GM12878 (cell line): ENCODE data around the gene KLRG1. TPM values are rescaled to one million over a fixed set of nuclear protein-coding genes. Genes with fewer than 3 reads are reported as not detected.

Experiments
- ATAC-seq: fragments of 200-7000 bp; cut with Tn5 transposase; 3 replicates; pipeline ENCODE4 v1.9.1; 2020; ENCODE audit warnings: mild to moderate bottlenecking, moderate library complexity
- BruUV-seq: library from RNA; stranded (reverse); fragments of 400-500 nt; replicated peaks from 2 replicates; lab custom pipeline; 2021; lab: Mats Ljungman, UMichigan
- CTCF ChIA-PET: fragments of 300-600 bp; sonication (Branson Sonifier 250); formaldehyde crosslinking; extraction: SDS; loops from one replicate; lab custom pipeline; 2021; ENCODE audit warnings: inconsistent platforms; lab: Yijun Ruan, JAX
- POLR2A ChIA-PET: fragments of 350-600 bp; formaldehyde crosslinking; extraction: SDS; loops from one replicate; lab custom pipeline; 2021; ENCODE audit warnings: inconsistent platforms; lab: Charles Lee
- RAD21 ChIA-PET: fragments of 300-600 bp; sonication (Branson Sonifier 250); formaldehyde crosslinking; loops from one replicate; lab custom pipeline; 2023; ENCODE audit warnings: antibody characterized with exemption; ENCODE audit not compliant: unreplicated experiment; lab: Charles Lee
- SMC1A ChIA-PET: fragments of 300-600 bp; sonication (Branson Sonifier 250); formaldehyde crosslinking; loops from one replicate; lab custom pipeline; 2023; ENCODE audit not compliant: unreplicated experiment, uncharacterized antibody; lab: Charles Lee
- DNase-seq: peaks from one replicate; pipeline ENCODE4 v3.0.0-alpha.2; 2011; ENCODE audit warnings: low read depth, low spot score
- FAIRE-seq: peaks from 3 replicates; lab custom pipeline; 2011; peaks lifted over from hg19 to GRCh38; lab: Jason Lieb, UNC
- H2AFZ ChIP-seq: 2 replicates; pipeline ENCODE4 v1.6.0; 2011; ENCODE audit warnings: low read depth, low read length, control low read depth; ENCODE audit not compliant: control insufficient read depth
- H3K27ac ChIP-seq: 2 replicates; pipeline ENCODE4 v1.5.1; 2011; ENCODE audit warnings: control low read depth; ENCODE audit not compliant: control insufficient read depth, insufficient read depth
- H3K27me3 ChIP-seq, 2 experiments: replicated peaks in 1 of 2; 2 replicates each; pipeline versions ENCODE4 v1.6.0 to v1.6.1; 2011; ENCODE audit warnings: low read length in 1 of 2; ENCODE audit not compliant: control insufficient read depth in 2 of 2, insufficient read depth in 2 of 2
- H3K36me3 ChIP-seq, 2 experiments: 2 replicates each; pipeline ENCODE4 v1.5.1; 2011; ENCODE audit warnings: low read length in 1 of 2; ENCODE audit not compliant: control insufficient read depth in 2 of 2, insufficient read depth in 2 of 2
- H3K4me1 ChIP-seq: 2 replicates; pipeline ENCODE4 v1.6.1; 2011; ENCODE audit warnings: mild to moderate bottlenecking, low read length, moderate library complexity, mixed read lengths; ENCODE audit not compliant: control insufficient read depth, insufficient read depth
- H3K4me2 ChIP-seq: 2 replicates; pipeline ENCODE4 v1.6.0; 2011; ENCODE audit warnings: control low read depth; ENCODE audit not compliant: control insufficient read depth, insufficient read depth
- H3K4me3 ChIP-seq: fragments of 200-600 bp; sonication (generic); 2 replicates; pipeline ENCODE4 v1.5.1; 2016
- H3K79me2 ChIP-seq: 2 replicates; pipeline ENCODE4 v1.6.0; 2011; ENCODE audit warnings: low read length; ENCODE audit not compliant: control insufficient read depth, insufficient read depth
- H3K9ac ChIP-seq: 2 replicates; pipeline ENCODE4 v1.8.0; 2011; ENCODE audit warnings: low read length, control low read depth, mixed read lengths; ENCODE audit not compliant: control insufficient read depth, insufficient read depth
- H3K9me3 ChIP-seq: replicated peaks from 3 replicates; pipeline ENCODE4 v1.5.1; 2011; ENCODE audit warnings: mild to moderate bottlenecking, low read length; ENCODE audit not compliant: control insufficient read depth, insufficient read depth
- H4K20me1 ChIP-seq: 2 replicates; pipeline ENCODE4 v1.6.0; 2011; ENCODE audit not compliant: control insufficient read depth, insufficient read depth
- GATAD2B ChIP-seq: fragments of 450-650 bp; conservative IDR thresholded peaks from 2 replicates; pipeline ENCODE4 v1.6.1; 2017; ENCODE audit warnings: low read depth, mild to moderate bottlenecking, moderate library complexity
- HDGF ChIP-seq: fragments of 450-650 bp; IDR thresholded peaks from 2 replicates; pipeline ENCODE4 v1.6.1; 2016; ENCODE audit warnings: antibody characterized with exemption
- NFIC ChIP-seq: IDR thresholded peaks from 2 replicates; pipeline ENCODE4 v1.6.1; 2012; ENCODE audit warnings: low read depth, mild to moderate bottlenecking, inconsistent platforms, low read length, moderate library complexity
- NR2C1 ChIP-seq: fragments of 450-650 bp; IDR thresholded peaks from 2 replicates; pipeline ENCODE4 v1.6.1; 2017; ENCODE audit warnings: antibody characterized with exemption, mild to moderate bottlenecking, moderate library complexity
- POLR2AphosphoS2 ChIP-seq: IDR thresholded peaks from 2 replicates; pipeline ENCODE4 v1.6.1; 2011; ENCODE audit warnings: low read depth, mild to moderate bottlenecking, low read length, improper control_type of control experiment, moderate library complexity
- RAD21 ChIP-seq: IDR thresholded peaks from 2 replicates; pipeline ENCODE4 v1.6.1; 2011; ENCODE audit warnings: mild to moderate bottlenecking, low read depth, low read length, moderate library complexity; ENCODE audit not compliant: insufficient read depth
- RBBP5 ChIP-seq: fragments of 200-600 bp; sonication (generic); conservative IDR thresholded peaks from 2 replicates; pipeline ENCODE4 v1.6.1; 2016
- RFX5 ChIP-seq: IDR thresholded peaks from 2 replicates; pipeline ENCODE4 v1.6.1; 2011; ENCODE audit warnings: low read depth, low read length, improper control_type of control experiment
- SREBF1 ChIP-seq: IDR thresholded peaks from 2 replicates; pipeline ENCODE4 v1.6.1; 2012; ENCODE audit warnings: mild to moderate bottlenecking, low read length
- SRF ChIP-seq, 2 experiments: IDR thresholded peaks; 2 replicates each; pipeline ENCODE4 v1.6.1; 2011; ENCODE audit warnings: low read depth in 2 of 2, low read length in 2 of 2, mild to moderate bottlenecking in 1 of 2, moderate library complexity in 1 of 2
- TBL1XR1 ChIP-seq: IDR thresholded peaks from 2 replicates; pipeline ENCODE4 v1.6.1; 2012; ENCODE audit warnings: low read depth, low read length, improper control_type of control experiment
- TCF12 ChIP-seq: IDR thresholded peaks from 2 replicates; pipeline ENCODE4 v1.6.1; 2011; ENCODE audit warnings: low read depth, mild to moderate bottlenecking, low read length
- WRNIP1 ChIP-seq: IDR thresholded peaks from 2 replicates; pipeline ENCODE4 v1.6.1; 2011; ENCODE audit warnings: low read depth, low read length, improper control_type of control experiment, borderline replicate concordance
- ZNF217 ChIP-seq: fragments of 450-650 bp; IDR thresholded peaks from 2 replicates; pipeline ENCODE4 v1.6.1; 2017; ENCODE audit warnings: antibody characterized with exemption, mild to moderate bottlenecking
- WGBS: methylation state at CpG from one replicate; pipeline ENCODE4 v1.1.6; 2016; ENCODE audit warnings: low lambda C conversion rate; ENCODE audit not compliant: insufficient replicate concordance, insufficient coverage; ENCODE audit errors: missing lambda C conversion rate; 5-methylcytosine and 5-hydroxymethylcytosine counted together
- in situ Hi-C: fragments of 300-500 bp; cut with MboI; formaldehyde crosslinking; loops from 9 replicates; pipeline ENCODE4 v1.14.3; 2018; ENCODE audit warnings: mixed read lengths
- intact Hi-C: fragments of 100-400 bp; cut with micrococcal nuclease; formaldehyde crosslinking; loops from one replicate; pipeline ENCODE4 v1.14.2; 2022; ENCODE audit not compliant: unreplicated experiment
- polyA plus RNA-seq, 11 experiments: library from polyadenylated mRNA; depleted of rRNA in 4 of 11; unstranded in 6 of 11; stranded (reverse) in 5 of 11; fragments of >200 nt; fragmentation: Nextera tagmentation in 4 of 11; fragmentation: Illumina TruSeq in 1 of 11; extraction: Ambion mirVana in 4 of 11; extraction: Trizol in 1 of 11; gene quantifications; 1 replicate in 1 of 11; 2 replicates in 10 of 11; pipeline versions ENCODE4 v1.2.1 to v1.2.3, GENCODE V29; 2011 to 2016; ENCODE audit warnings: inconsistent platforms in 2 of 11, missing spikeins in 2 of 11, low read depth in 1 of 11
- total RNA-seq, 4 experiments: library from RNA; depleted of rRNA in 3 of 4; stranded (reverse); fragments of >200 nt in 3 of 4; fragmentation: Illumina TruSeq in 1 of 4; extraction: Trizol in 1 of 4; gene quantifications; 2 replicates each; pipeline versions ENCODE4 v1.2.1 to v1.2.3, GENCODE V29; 2013 to 2021
- TF ChIP-seq, protein P1 (sequence below): fragments of 450-650 bp; IDR thresholded peaks from 2 replicates; pipeline ENCODE4 v1.6.1; 2017; ENCODE audit warnings: low read depth, mild to moderate bottlenecking, moderate library complexity
- TF ChIP-seq, protein P2 (sequence below): IDR thresholded peaks from 2 replicates; pipeline ENCODE4 v1.6.1; 2012; ENCODE audit warnings: improper control_type of control experiment, low read depth, low read length; ENCODE audit not compliant: insufficient replicate concordance

The KLRG1 gene
- total and polyA plus RNA-seq, 10 of the 15 experiments (the other 5 are each of a cell fraction or from before 2014, with no cell fraction given): 2.3 to 6.5 (median 3.9) TPM

DNA sequence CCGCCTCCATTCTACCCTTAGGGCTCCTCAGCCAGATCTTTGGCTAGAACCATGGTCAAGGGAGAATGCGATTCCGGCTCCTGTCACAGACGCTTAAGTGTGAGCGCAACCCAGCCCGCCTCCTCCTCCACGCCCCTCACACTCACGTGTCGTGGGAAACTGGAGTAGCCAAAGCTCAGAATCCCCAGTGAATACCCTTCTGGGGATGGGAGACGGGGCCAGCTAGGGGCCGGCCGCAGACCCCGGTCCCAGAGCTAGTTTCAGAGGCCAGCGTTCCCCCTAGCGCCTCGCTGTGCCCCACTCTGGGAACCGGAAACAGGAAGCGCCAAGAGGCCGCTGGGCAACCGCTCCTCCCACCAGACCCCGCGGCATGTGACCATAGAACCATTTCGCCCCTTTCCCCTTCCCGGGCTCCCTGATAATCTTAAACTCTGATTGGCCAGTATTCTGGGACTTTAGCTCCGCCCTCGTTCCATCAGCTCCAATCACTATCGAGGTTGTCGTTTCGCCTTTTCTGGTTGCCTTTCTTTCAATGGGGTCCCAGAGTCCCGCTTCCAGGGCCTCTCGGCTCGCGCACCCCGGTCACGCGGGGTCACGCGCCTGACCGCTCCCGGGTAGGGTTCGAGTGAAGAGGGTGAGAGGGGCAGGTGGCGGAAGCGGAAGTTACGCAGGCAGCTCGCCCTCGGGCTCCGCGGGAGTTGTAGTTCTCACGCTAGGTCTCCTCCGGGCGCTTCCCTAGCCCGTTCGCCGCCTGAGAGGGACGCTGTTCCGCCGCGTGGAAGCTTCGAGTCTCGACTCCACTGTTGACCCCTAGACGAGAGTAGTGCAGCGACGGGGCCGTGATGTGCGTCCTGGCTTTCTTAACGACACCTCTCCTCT, 39.8 kb upstream of the KLRG1 start, which contains the start of gene M6PR:
M6PR (minus strand) TSS at position 304 of the 879 bp plus-strand sequence. CDS start 3,241 bp downstream, outside the sequence.
- FAIRE-seq: peak; percentile 94
- BruUV-seq: no TSS peak
- peaks cover 39% of the 10 kb centered on the region for H3K79me2 ChIP-seq
- TF ChIP-seq, protein P1, sequence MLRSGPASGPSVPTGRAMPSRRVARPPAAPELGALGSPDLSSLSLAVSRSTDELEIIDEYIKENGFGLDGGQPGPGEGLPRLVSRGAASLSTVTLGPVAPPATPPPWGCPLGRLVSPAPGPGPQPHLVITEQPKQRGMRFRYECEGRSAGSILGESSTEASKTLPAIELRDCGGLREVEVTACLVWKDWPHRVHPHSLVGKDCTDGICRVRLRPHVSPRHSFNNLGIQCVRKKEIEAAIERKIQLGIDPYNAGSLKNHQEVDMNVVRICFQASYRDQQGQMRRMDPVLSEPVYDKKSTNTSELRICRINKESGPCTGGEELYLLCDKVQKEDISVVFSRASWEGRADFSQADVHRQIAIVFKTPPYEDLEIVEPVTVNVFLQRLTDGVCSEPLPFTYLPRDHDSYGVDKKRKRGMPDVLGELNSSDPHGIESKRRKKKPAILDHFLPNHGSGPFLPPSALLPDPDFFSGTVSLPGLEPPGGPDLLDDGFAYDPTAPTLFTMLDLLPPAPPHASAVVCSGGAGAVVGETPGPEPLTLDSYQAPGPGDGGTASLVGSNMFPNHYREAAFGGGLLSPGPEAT: peak; percentile 46; the same call in 1 of the 2 replicates
- TF ChIP-seq GATAD2B: peak; percentile 78
- TF ChIP-seq SREBF1: peak; percentile 63
- TF ChIP-seq NR2C1: peak; percentile 82
- peak; percentile 54; the same call in 1 of the 2 replicates for TF ChIP-seq NFIC
- 0 out of 4 replicates have a peak, but pooled peaks have one; percentile 2 to 31 for TF ChIP-seq SRF (IDR thresholded peaks at IDR 0.05; ENCODE audit: low read depth in 2 of 2, low read length in 2 of 2)
- TF ChIP-seq HDGF: no peak
- peak; percentile 53 for TF ChIP-seq TCF12
- TF ChIP-seq WRNIP1: no peak
- peak; percentile 67 for TF ChIP-seq RAD21
- no peak for TF ChIP-seq RBBP5
- peak; percentile 64; the same call in 1 of the 2 replicates for TF ChIP-seq TBL1XR1
- TF ChIP-seq ZNF217: no peak
- TF ChIP-seq, protein P2, sequence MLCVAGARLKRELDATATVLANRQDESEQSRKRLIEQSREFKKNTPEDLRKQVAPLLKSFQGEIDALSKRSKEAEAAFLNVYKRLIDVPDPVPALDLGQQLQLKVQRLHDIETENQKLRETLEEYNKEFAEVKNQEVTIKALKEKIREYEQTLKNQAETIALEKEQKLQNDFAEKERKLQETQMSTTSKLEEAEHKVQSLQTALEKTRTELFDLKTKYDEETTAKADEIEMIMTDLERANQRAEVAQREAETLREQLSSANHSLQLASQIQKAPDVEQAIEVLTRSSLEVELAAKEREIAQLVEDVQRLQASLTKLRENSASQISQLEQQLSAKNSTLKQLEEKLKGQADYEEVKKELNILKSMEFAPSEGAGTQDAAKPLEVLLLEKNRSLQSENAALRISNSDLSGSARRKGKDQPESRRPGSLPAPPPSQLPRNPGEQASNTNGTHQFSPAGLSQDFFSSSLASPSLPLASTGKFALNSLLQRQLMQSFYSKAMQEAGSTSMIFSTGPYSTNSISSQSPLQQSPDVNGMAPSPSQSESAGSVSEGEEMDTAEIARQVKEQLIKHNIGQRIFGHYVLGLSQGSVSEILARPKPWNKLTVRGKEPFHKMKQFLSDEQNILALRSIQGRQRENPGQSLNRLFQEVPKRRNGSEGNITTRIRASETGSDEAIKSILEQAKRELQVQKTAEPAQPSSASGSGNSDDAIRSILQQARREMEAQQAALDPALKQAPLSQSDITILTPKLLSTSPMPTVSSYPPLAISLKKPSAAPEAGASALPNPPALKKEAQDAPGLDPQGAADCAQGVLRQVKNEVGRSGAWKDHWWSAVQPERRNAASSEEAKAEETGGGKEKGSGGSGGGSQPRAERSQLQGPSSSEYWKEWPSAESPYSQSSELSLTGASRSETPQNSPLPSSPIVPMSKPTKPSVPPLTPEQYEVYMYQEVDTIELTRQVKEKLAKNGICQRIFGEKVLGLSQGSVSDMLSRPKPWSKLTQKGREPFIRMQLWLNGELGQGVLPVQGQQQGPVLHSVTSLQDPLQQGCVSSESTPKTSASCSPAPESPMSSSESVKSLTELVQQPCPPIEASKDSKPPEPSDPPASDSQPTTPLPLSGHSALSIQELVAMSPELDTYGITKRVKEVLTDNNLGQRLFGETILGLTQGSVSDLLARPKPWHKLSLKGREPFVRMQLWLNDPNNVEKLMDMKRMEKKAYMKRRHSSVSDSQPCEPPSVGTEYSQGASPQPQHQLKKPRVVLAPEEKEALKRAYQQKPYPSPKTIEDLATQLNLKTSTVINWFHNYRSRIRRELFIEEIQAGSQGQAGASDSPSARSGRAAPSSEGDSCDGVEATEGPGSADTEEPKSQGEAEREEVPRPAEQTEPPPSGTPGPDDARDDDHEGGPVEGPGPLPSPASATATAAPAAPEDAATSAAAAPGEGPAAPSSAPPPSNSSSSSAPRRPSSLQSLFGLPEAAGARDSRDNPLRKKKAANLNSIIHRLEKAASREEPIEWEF: no peak
- peak; percentile 33; the same call in 1 of the 2 replicates for TF ChIP-seq RFX5
- peak; percentile 82; the same call in 1 of the 2 replicates for TF ChIP-seq POLR2AphosphoS2

More for the DNA sequence above, 39.8 kb upstream of the KLRG1 start, which contains the start of gene M6PR:
- Histone ChIP-seq H3K27ac (peak within 1 kb of the TSS; percentile 94), H4K20me1 (no peaks in the 10 kb centered on the region), H3K9me3 (no peaks in the 10 kb centered on the region; the same call in 2 of the 3 replicates), H3K36me3 (peaks cover 1 to 9% of the 10 kb centered on the region in 2 experiments; a peak in 2 of 4 replicates), H3K27me3 (no peaks in the 10 kb centered on the region), H3K9ac (peak within 1 kb of the TSS; percentile 74), H2AFZ (peak within 1 kb of the TSS; percentile 91), H3K4me1 (peaks cover 10% of the 10 kb centered on the region; the same call in 1 of the 2 replicates), H3K4me2 (peak within 1 kb of the TSS; percentile 86), H3K4me3 (peak within 1 kb of the TSS; percentile 86)
- CTCF ChIA-PET: interaction anchor here (0.6 to 3.9 kb wide), 16 partner anchors 7 to 301 kb away, joined by 3 to 30 read pairs (median 6); partner anchors contain the start of gene PHC1
- intact Hi-C loops: loop anchor here (1.0 to 5.0 kb wide), 3 partner anchors 47 to 267 kb away; no protein-coding TSS in a partner anchor
- DNase-seq: peak; percentile 94
- WGBS: under 1% methylated on average over 66 of the region's 66 CpGs
- RAD21 ChIA-PET: interaction anchor here (0.8 to 3.3 kb wide), 10 partner anchors 35 to 406 kb away, joined by 3 to 23 read pairs (median 4); partner anchors contain the start of gene PHC1
- in situ Hi-C loops: loop anchor here (5.0 kb wide), 1 partner anchor 93 kb away; no protein-coding TSS in a partner anchor
- ATAC-seq: peak; percentile 90
- POLR2A ChIA-PET: interaction anchor here (0.8 to 2.4 kb wide), 6 partner anchors 11 to 305 kb away, joined by 3 to 8 read pairs (median 4); no protein-coding TSS in a partner anchor
- SMC1A ChIA-PET: interaction anchor here (0.6 to 3.8 kb wide), 7 partner anchors 36 to 92 kb away, joined by 3 to 36 read pairs (median 3); partner anchors contain the start of gene PHC1
